ENCODE data around the gene SLC25A39.

The SLC25A39 gene

DNA sequence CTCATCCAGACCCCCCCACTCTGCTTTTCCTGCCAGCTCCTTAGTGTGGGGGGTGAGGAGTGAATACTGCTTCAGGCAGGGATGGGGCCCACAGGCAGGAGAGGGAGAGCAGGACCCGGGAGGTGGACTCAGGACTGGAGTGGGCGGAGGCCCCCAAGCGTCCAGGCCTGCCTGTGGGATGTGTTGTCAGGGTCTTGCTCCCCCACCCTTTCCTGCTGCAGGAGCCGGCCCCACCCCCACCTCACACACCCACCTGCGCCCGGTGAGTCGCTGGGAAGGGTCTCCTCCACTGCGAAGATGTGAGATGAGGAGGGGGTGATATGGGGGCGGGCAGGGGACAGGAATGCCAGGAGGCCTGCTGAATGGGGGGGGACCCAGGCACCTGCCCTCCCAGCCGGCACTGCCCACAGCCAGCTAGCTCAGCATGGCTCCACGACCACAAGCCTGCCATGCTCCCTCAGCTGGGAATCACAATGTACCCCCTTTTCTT is 37.9 kb upstream of the SLC25A39 start:
- H3K27ac ChIP-seq (replicated peaks) = no peak overlapping the region
- TF ChIP-seq POLR2AphosphoS5 (IDR thresholded peaks at IDR 0.05; ENCODE audit: low read depth) (no peak), GABPA (IDR thresholded peaks at IDR 0.05; ENCODE audit: low read depth) (no peak), SPI1 (IDR thresholded peaks at IDR 0.05; ENCODE audit: borderline replicate concordance, low read depth) (no peak)
- TF ChIP-seq, protein P1, sequence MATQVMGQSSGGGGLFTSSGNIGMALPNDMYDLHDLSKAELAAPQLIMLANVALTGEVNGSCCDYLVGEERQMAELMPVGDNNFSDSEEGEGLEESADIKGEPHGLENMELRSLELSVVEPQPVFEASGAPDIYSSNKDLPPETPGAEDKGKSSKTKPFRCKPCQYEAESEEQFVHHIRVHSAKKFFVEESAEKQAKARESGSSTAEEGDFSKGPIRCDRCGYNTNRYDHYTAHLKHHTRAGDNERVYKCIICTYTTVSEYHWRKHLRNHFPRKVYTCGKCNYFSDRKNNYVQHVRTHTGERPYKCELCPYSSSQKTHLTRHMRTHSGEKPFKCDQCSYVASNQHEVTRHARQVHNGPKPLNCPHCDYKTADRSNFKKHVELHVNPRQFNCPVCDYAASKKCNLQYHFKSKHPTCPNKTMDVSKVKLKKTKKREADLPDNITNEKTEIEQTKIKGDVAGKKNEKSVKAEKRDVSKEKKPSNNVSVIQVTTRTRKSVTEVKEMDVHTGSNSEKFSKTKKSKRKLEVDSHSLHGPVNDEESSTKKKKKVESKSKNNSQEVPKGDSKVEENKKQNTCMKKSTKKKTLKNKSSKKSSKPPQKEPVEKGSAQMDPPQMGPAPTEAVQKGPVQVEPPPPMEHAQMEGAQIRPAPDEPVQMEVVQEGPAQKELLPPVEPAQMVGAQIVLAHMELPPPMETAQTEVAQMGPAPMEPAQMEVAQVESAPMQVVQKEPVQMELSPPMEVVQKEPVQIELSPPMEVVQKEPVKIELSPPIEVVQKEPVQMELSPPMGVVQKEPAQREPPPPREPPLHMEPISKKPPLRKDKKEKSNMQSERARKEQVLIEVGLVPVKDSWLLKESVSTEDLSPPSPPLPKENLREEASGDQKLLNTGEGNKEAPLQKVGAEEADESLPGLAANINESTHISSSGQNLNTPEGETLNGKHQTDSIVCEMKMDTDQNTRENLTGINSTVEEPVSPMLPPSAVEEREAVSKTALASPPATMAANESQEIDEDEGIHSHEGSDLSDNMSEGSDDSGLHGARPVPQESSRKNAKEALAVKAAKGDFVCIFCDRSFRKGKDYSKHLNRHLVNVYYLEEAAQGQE (IDR thresholded peaks at IDR 0.05; ENCODE audit: insufficient replicate concordance, low read depth) = no peak
- no peak for DNase-seq (ENCODE audit: low read depth in 1 of 2, low spot score in 1 of 2)

DNA sequence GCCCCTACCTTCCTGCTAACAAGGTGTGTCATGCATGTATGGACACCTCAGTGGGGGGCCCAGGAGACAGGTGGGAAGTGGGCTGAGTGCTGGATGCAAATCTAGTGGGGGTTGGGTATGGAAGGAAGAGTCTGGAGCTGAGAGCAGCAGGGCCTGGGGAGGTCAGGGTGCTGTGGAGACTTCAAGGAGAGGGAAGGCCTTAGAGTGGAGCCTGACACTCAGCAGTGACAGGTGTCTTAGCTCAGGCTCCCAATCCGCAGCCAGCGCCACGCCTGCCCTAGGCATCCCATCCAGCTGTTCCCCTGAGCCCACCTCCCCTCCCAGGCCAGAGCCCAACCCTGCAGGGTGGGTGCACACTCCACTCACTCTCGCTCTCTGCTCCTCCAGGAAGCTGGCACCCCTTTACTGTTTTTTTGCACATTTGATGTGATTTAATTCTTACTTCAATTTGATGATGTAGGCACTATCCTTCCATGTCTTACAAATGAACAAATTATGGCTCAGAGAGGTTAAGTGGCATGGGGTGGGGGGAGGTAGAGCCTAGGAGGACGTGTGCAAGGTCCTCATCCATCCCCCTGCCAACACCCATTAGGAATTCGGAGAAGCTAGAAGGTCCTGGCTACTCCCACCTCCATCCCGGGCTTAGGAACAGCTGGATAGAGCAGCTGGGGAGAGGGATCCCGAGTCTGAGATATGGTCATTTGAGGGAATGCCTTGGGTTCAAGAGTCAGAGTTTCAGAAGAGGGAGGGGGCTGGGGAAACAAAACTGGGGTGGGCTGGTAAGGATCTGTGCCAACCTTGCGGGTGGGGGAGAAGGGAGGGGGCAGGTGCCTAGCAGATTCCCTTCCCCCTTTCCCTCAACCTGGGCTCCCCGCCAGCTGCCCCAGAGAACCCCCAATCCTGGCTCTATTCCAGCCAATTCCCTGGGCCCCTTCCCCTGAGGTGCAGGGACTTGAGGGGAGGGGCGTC is 37.0 kb upstream of the SLC25A39 start:
- no peak for DNase-seq (ENCODE audit: low read depth in 1 of 2, low spot score in 1 of 2)
- H3K4me3 ChIP-seq (replicated peaks; ENCODE audit: insufficient read depth, low read length) = no peak overlapping the region
- TF ChIP-seq SPI1 (IDR thresholded peaks at IDR 0.05; ENCODE audit: borderline replicate concordance, low read depth) = no peak
- TF ChIP-seq, protein P1 (IDR thresholded peaks at IDR 0.05; ENCODE audit: insufficient replicate concordance, low read depth) = no peak
- TF ChIP-seq POLR2AphosphoS5 (IDR thresholded peaks at IDR 0.05; ENCODE audit: low read depth) = no peak
- TF ChIP-seq, protein P2, sequence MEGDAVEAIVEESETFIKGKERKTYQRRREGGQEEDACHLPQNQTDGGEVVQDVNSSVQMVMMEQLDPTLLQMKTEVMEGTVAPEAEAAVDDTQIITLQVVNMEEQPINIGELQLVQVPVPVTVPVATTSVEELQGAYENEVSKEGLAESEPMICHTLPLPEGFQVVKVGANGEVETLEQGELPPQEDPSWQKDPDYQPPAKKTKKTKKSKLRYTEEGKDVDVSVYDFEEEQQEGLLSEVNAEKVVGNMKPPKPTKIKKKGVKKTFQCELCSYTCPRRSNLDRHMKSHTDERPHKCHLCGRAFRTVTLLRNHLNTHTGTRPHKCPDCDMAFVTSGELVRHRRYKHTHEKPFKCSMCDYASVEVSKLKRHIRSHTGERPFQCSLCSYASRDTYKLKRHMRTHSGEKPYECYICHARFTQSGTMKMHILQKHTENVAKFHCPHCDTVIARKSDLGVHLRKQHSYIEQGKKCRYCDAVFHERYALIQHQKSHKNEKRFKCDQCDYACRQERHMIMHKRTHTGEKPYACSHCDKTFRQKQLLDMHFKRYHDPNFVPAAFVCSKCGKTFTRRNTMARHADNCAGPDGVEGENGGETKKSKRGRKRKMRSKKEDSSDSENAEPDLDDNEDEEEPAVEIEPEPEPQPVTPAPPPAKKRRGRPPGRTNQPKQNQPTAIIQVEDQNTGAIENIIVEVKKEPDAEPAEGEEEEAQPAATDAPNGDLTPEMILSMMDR (IDR thresholded peaks at IDR 0.05; ENCODE audit: insufficient read depth, low read length) = no peak
- TF ChIP-seq GABPA (IDR thresholded peaks at IDR 0.05; ENCODE audit: low read depth) = no peak
- H3K27me3 ChIP-seq (ENCODE audit: insufficient read depth, poor library complexity, severe bottlenecking) = peaks cover 34% of the 10 kb centered on the region
- H3K27ac ChIP-seq (replicated peaks) = no peak overlapping the region

More for the DNA sequence above, 37.9 kb upstream of the SLC25A39 start:
- peaks cover 34% of the 10 kb centered on the region for H3K27me3 ChIP-seq (ENCODE audit: insufficient read depth, poor library complexity, severe bottlenecking)
- H3K4me3 ChIP-seq (replicated peaks; ENCODE audit: insufficient read depth, low read length) = no peak overlapping the region; the same call in 1 of the 2 replicates

DNA sequence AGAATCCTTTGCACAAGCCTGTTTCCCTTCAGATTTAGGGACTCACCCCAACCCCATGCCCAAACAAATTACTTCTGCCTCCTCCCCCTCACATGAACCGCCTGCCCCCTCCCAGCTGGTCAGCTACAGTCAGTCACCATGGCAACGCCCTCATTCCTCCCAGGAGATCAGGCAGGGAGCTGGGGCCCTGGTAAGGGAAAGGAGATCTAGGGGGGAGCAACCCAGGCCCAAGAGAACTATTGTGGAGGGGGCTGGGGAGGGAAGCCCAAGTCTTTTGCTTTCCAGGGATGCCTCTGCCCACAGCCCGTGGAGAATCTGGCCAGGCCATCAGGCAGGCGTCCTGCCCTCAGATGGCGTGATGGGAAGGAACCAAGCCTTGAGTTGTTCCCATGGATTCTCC is 36.2 kb upstream of the SLC25A39 start:
- TF ChIP-seq, protein P1 (IDR thresholded peaks at IDR 0.05; ENCODE audit: insufficient replicate concordance, low read depth) = no peak
- TF ChIP-seq GABPA (IDR thresholded peaks at IDR 0.05; ENCODE audit: low read depth) (no peak), POLR2AphosphoS5 (IDR thresholded peaks at IDR 0.05; ENCODE audit: low read depth) (no peak), SPI1 (IDR thresholded peaks at IDR 0.05; ENCODE audit: borderline replicate concordance, low read depth) (no peak)
- TF ChIP-seq, protein P2 (IDR thresholded peaks at IDR 0.05; ENCODE audit: insufficient read depth, low read length) = no peak
- DNase-seq (ENCODE audit: low read depth in 1 of 2, low spot score in 1 of 2) = no peak

More for the DNA sequence above, 36.2 kb upstream of the SLC25A39 start:
- no peak overlapping the region for H3K27ac ChIP-seq (replicated peaks)
- H3K4me3 ChIP-seq (replicated peaks; ENCODE audit: insufficient read depth, low read length) = no peak overlapping the region
- H3K27me3 ChIP-seq (ENCODE audit: insufficient read depth, poor library complexity, severe bottlenecking) = peaks cover 33% of the 10 kb centered on the region
